NCI-H2081 treated with DMSO at 0.1 percent for 48 hours (cell line): ENCODE results near the gene SBF2.
"Not testable (repeated sequence)": the region's sequence is repeated elsewhere in the genome, so short reads cannot be mapped to it uniquely, and the experiment has no call there.

Experiments
- DNase-seq: peaks from one replicate; lab custom pipeline; 2025; lab: John Stamatoyannopoulos, UW

The SBF2 gene

GRCh38 chr11:10012068-10012467 lies 282.0 kb downstream of the SBF2 start:
- DNase-seq = no peak

- no peak for DNase-seq
Observed at GRCh38 chr11:10005955-10006525, 288.0 kb downstream of the SBF2 start.

DNA sequence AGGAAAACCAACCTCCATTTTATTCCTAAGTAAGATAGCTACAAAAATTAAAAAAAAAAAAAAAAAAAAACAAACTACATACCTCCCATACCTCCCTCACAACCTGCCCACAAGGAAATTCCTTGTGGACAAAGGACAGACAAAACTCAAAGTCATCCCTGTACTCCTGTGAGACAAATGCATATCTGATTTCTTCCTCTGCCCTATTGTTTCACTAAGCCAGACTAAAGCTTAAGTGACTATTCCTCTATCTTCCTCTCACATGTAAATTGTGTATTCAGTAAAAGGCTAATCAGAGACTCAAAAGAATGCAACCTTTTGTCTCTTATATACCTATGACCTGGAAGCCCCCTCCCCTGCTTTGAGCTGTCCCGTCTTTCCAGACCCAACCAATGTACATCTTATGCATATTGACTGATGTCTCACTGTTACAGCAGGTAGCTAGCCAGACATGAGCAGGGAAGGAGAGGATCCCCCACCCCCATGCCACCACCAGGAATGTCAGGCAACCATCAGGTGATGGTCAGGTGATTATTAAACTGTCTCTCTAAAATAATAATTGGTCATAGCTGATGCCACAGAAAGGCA lies 289.4 kb downstream of the SBF2 start:
- no peak for DNase-seq

- no peak for DNase-seq
Observed at GRCh38 chr11:10002221-10002620, 291.8 kb downstream of the SBF2 start.

DNA sequence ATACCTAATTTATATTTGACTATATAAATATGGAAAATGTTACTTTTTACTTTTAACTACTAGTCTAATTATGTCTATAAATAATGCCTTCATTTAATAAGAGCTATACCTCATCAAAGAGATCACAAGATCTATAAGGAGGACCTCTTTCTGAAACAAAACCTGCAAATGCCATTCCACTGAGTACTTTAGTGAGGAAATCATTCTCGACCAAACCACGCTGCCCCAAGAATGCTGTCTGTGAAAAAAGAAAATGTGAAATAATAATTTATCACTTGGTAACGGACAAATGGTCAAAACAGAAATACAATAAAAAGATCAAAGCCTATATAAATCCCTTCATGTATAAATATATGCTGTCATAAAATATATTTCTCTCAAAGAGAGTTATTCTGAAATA lies 301.7 kb downstream of the SBF2 start:
- no peak for DNase-seq

DNA sequence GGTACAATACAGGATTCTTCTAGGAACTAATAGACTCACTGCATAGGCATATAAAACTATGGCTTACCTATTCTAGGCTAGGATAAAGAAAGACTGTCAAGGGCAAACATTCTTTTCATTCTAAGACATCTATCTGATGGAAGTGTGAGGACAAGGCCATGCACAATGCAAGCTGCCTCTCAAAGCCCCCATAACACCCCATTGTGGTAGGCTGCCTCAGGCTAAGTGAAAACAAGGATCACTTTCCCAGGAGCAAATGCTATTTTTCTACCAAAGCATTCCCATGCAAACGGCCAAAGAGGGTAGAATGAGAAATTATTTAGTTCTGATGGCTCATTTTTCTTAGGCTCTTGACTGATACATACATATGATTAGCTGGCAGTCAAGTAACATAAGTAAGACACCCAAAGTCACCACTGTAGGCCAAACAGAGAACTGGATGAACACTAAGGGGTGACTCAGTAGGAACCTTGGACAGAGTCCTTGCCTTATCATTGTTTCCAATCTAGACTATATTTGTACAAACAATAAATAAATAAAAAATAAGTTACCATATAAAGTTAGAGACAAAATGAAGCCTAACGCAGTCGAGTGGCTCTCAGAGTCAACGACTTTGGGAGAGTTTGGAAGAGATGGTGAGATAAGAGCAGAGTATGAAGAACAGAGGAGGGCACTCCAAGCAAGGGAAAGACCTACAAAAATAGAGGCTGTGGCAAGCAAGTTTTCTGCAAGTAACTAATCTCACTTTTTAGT lies 303.6 kb downstream of the SBF2 start:
- no peak for DNase-seq

DNA sequence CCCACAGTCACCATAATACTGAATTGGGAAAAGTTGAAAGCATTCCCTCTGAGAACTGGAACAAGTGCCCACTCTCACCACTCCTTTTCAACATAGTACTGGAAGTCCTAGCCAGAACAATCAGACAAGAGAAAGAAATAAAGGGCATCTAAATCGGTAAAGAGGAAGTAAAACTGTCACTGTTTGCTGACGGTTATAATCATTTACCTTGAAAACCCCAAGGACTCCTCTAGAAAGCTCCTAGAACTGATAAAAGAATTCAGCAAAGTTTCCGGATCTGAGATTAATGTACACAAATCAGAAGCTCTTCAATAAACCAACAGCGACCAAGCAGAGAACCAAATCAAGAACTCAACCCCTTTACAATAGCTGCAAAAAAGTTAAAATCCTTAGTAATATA lies 306.7 kb downstream of the SBF2 start:
- not testable (repeated sequence) for DNase-seq

GRCh38 chr11:9982796-9983579 lies 311.0 kb downstream of the SBF2 start:
- DNase-seq = no peak

DNA sequence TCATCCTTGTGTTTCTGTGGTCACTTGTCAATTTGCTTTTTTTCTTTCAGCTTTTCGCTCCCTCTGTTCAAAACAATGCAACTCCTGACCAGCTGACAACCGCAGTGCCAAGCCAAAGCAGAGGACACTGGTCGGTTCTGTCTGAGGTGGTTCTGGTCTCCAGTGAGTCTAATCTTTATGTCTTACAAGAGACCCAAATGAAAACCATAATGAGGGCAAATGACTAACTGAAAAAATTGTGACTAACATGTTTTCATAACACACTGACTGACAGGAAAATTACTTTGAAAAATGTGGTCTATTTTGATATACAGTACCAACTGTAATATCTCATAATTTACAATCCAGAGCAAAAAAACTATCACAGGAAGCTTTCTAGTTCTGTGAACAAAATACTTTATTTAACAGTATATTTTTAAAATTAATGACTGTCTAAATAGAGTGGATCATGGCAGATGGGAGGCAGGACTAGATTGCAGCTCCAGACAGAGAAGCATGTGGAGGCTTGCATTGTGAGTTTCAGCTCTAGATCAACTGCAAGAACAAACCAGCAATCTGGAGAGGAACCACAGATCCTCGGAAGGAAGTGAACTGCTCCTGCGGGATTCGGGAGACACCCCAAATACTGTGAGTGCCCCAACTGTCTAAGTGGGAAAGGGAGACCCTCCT lies 311.8 kb downstream of the SBF2 start:
- DNase-seq = no peak

- DNase-seq = no peak
Observed at GRCh38 chr11:9980931-9981330, 313.1 kb downstream of the SBF2 start.

GRCh38 chr11:9977554-9977953 lies 316.5 kb downstream of the SBF2 start:
- no peak for DNase-seq

GRCh38 chr11:9974375-9974774 lies 319.6 kb downstream of the SBF2 start:
- no peak for DNase-seq

- DNase-seq = no peak
Observed at GRCh38 chr11:9973921-9974320, 320.1 kb downstream of the SBF2 start.

- DNase-seq = no peak
Observed at GRCh38 chr11:9972989-9973388, 321.0 kb downstream of the SBF2 start.

- DNase-seq = no peak
Observed at GRCh38 chr11:9971894-9972293, 322.1 kb downstream of the SBF2 start.

GRCh38 chr11:9969068-9969467 lies 325.0 kb downstream of the SBF2 start:
- DNase-seq = no peak

- no peak for DNase-seq
Observed at GRCh38 chr11:9962722-9963121, 331.3 kb downstream of the SBF2 start.

DNA sequence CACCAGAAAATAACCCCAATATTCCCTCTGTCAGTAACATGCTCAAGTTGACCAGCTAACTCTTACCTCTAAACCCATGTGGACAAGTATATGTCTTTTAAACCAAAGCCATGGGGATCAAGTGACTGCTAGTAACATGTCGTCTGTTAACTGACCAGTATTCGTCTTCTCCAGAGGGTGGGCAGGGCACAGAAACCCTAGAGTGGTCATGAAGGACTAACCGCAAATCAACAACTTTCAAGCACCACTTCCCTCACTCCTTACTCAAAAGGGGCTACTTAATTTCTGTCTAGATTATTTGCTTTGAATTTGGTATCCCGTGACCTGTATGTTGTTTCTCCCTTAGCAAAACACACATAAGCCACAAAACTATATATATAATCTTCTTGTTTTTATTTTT lies 336.9 kb downstream of the SBF2 start:
- DNase-seq = no peak

DNA sequence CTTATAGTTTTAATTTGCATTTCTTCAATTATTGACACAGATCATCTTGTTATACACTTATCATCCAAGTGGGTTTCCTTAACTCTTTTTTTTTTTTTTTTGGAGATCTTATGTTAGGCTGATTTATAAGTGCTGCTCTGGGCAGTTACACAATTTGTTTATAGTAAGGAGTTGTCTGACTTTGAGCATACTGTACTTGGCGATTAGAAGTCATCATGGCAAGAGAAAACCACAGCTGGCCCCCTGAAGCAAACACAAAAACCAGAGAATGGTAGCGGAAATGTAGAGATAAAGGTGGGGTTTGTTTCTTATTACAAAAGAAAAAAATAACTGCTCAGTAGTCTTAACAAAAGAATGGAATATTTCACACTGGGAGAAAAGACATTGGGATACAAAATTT lies 337.5 kb downstream of the SBF2 start:
- no peak for DNase-seq

- no peak for DNase-seq
Observed at GRCh38 chr11:9955391-9955790, 338.6 kb downstream of the SBF2 start.

DNA sequence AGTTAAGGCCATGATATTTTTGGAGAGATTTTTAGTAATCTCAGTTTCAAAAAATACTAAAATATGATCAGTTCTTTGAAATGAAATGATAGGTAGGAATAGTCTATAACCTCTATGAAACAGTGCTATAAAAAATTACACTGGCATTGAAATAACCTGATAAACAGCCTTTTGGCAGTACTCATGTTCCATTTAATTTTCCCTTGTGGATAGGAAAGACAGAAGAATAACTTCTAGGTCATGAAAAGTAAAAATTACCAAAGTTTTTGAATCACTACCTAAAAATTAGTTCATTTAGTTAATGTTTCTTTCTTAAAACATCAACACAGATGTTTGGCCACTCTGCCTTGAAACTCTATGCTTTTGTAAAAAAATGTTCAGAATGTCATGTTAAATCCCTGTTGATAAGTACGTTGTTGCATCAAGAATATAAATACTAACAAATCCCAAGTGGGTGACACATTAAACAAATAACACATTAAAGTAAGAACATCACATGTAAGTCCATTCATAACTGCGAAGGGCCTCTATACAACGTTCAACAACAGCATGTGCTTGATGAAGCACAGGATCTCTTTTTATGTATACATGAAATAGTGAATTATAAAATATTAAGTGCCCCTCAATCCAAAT lies 339.9 kb downstream of the SBF2 start:
- no peak for DNase-seq
